Panc1 (cell line): Measurements from ENCODE around the gene BCL11B. TPM values are rescaled to one million over a fixed set of nuclear protein-coding genes. Genes with fewer than 3 reads are reported as not detected.
"Not testable (repeated sequence)": the region's sequence is repeated elsewhere in the genome, so short reads cannot be mapped to it uniquely, and the experiment has no call there.

Source experiments
- ATAC-seq: fragments of 200-7000 bp; cut with Tn5 transposase; 2 replicates; pipeline ENCODE4 v1.9.1; 2020; ENCODE audit warnings: mild to moderate bottlenecking, moderate library complexity
- BruUV-seq: library from RNA; stranded (reverse); fragments of 400-500 nt; replicated peaks from 2 replicates; lab custom pipeline; 2021; lab: Mats Ljungman, UMichigan
- CTCF ChIA-PET: fragments of 300-600 bp; sonication (Branson Sonifier 250); formaldehyde crosslinking; loops from one replicate; lab custom pipeline; 2022; ENCODE audit warnings: antibody characterized with exemption; lab: Charles Lee
- POLR2A ChIA-PET: fragments of 300-600 bp; sonication (Branson Sonifier 250); formaldehyde crosslinking; loops from one replicate; lab custom pipeline; 2022; ENCODE audit warnings: antibody characterized with exemption; lab: Charles Lee
- DNase-seq: peaks from one replicate; pipeline ENCODE4 v3.0.0-alpha.2; 2010; ENCODE audit warnings: low read depth, low spot score
- H3K27ac ChIP-seq: 2 replicates; pipeline ENCODE4 v1.5.1; 2011; ENCODE audit warnings: mild to moderate bottlenecking, low read length, inconsistent platforms
- H3K27me3 ChIP-seq: fragments of 200-500 bp; sonication (Bioruptor generic); 2 replicates; pipeline ENCODE4 v1.6.0; 2014; ENCODE audit warnings: low read length, inconsistent platforms; ENCODE audit not compliant: control insufficient read depth, insufficient read depth
- H3K36me3 ChIP-seq: fragments of 200-500 bp; sonication (Bioruptor generic); 2 replicates; pipeline ENCODE4 v1.5.1; 2014; ENCODE audit warnings: inconsistent platforms, mild to moderate bottlenecking, low read length, moderate library complexity; ENCODE audit not compliant: control insufficient read depth, insufficient read depth
- H3K4me1 ChIP-seq: 2 replicates; pipeline ENCODE4 v1.5.1; 2011; ENCODE audit warnings: inconsistent platforms, mild to moderate bottlenecking, low read length, moderate library complexity; ENCODE audit not compliant: control insufficient read depth, insufficient read depth
- H3K4me3 ChIP-seq, 2 experiments: 2 replicates each; pipeline ENCODE4 v1.5.1; 2011 to 2012; ENCODE audit warnings: low read depth in 2 of 2, low read length in 2 of 2, mild to moderate bottlenecking in 2 of 2, inconsistent platforms in 1 of 2, moderate library complexity in 1 of 2
- H3K9me3 ChIP-seq: fragments of 200-500 bp; sonication (Bioruptor generic); 2 replicates; pipeline ENCODE4 v1.5.1; 2014; ENCODE audit warnings: low read depth, mild to moderate bottlenecking, inconsistent platforms, low read length, moderate library complexity; ENCODE audit not compliant: control insufficient read depth, insufficient read depth
- POLR2AphosphoS5 ChIP-seq: IDR thresholded peaks from 2 replicates; pipeline ENCODE4 v1.6.1; 2012; ENCODE audit warnings: mild to moderate bottlenecking, low read depth, low read length, moderate library complexity
- SIN3A ChIP-seq: IDR thresholded peaks from 2 replicates; pipeline ENCODE4 v1.6.1; 2012; ENCODE audit warnings: low read depth, mild to moderate bottlenecking, low read length, moderate library complexity, borderline replicate concordance; ENCODE audit not compliant: insufficient read depth
- TCF7L2 ChIP-seq: IDR thresholded peaks from 2 replicates; pipeline ENCODE4 v1.6.1; 2011; ENCODE audit warnings: mild to moderate bottlenecking, low read depth, low read length, inconsistent platforms
- in situ Hi-C: cut with HindIII; loops from 2 replicates; pipeline ENCODE4 v1.10.0; 2016; ENCODE audit warnings: low sequenced_read_pairs, low pct_unique_long_range_greater_than_20kb
- intact Hi-C: fragments of 100-400 bp; cut with micrococcal nuclease; formaldehyde crosslinking; loops from one replicate; pipeline ENCODE4 v1.10.0; 2022; ENCODE audit not compliant: unreplicated experiment
- total RNA-seq: library from RNA; stranded (reverse); gene quantifications from one replicate; pipeline ENCODE4 v1.2.1, GENCODE V29; 2021; ENCODE audit not compliant: unreplicated experiment
- TF ChIP-seq, protein P1 (sequence below), 2 experiments: IDR thresholded peaks; 2 replicates each; pipeline ENCODE4 v1.6.1; 2011 to 2012; ENCODE audit warnings: low read depth in 2 of 2, control low read depth in 1 of 2, low read length in 1 of 2, mild to moderate bottlenecking in 1 of 2, moderate library complexity in 1 of 2; ENCODE audit not compliant: insufficient read depth in 1 of 2
- TF ChIP-seq, protein P2 (sequence below): fragments of 450-650 bp; IDR thresholded peaks from 2 replicates; pipeline ENCODE4 v1.5.1; 2017; ENCODE audit warnings: mild to moderate bottlenecking

BCL11B gene
- total RNA-seq, 1 experiment from 2014 or later: 0.23 TPM

- no peaks in the 10 kb centered on the region for H3K36me3 ChIP-seq
- H3K9me3 ChIP-seq: no peaks in the 10 kb centered on the region
- no peak overlapping the region for H3K4me3 ChIP-seq
- POLR2A ChIA-PET: no interaction called here
- no peak overlapping the region for H3K27ac ChIP-seq
- in situ Hi-C loops (no loop called here), intact Hi-C loops (no loop called here)
- ATAC-seq (no peak; the same call in 1 of the 2 replicates), DNase-seq (no peak)
- CTCF ChIA-PET: no interaction called here
- H3K27me3 ChIP-seq: no peaks in the 10 kb centered on the region
- TF ChIP-seq, protein P1, sequence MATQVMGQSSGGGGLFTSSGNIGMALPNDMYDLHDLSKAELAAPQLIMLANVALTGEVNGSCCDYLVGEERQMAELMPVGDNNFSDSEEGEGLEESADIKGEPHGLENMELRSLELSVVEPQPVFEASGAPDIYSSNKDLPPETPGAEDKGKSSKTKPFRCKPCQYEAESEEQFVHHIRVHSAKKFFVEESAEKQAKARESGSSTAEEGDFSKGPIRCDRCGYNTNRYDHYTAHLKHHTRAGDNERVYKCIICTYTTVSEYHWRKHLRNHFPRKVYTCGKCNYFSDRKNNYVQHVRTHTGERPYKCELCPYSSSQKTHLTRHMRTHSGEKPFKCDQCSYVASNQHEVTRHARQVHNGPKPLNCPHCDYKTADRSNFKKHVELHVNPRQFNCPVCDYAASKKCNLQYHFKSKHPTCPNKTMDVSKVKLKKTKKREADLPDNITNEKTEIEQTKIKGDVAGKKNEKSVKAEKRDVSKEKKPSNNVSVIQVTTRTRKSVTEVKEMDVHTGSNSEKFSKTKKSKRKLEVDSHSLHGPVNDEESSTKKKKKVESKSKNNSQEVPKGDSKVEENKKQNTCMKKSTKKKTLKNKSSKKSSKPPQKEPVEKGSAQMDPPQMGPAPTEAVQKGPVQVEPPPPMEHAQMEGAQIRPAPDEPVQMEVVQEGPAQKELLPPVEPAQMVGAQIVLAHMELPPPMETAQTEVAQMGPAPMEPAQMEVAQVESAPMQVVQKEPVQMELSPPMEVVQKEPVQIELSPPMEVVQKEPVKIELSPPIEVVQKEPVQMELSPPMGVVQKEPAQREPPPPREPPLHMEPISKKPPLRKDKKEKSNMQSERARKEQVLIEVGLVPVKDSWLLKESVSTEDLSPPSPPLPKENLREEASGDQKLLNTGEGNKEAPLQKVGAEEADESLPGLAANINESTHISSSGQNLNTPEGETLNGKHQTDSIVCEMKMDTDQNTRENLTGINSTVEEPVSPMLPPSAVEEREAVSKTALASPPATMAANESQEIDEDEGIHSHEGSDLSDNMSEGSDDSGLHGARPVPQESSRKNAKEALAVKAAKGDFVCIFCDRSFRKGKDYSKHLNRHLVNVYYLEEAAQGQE (IDR thresholded peaks at IDR 0.05; ENCODE audit: insufficient read depth in 1 of 2, low read depth in 2 of 2, low read length in 1 of 2): no peak
- TF ChIP-seq SIN3A (no peak), POLR2AphosphoS5 (no peak), TCF7L2 (no peak)
- TF ChIP-seq, protein P2, sequence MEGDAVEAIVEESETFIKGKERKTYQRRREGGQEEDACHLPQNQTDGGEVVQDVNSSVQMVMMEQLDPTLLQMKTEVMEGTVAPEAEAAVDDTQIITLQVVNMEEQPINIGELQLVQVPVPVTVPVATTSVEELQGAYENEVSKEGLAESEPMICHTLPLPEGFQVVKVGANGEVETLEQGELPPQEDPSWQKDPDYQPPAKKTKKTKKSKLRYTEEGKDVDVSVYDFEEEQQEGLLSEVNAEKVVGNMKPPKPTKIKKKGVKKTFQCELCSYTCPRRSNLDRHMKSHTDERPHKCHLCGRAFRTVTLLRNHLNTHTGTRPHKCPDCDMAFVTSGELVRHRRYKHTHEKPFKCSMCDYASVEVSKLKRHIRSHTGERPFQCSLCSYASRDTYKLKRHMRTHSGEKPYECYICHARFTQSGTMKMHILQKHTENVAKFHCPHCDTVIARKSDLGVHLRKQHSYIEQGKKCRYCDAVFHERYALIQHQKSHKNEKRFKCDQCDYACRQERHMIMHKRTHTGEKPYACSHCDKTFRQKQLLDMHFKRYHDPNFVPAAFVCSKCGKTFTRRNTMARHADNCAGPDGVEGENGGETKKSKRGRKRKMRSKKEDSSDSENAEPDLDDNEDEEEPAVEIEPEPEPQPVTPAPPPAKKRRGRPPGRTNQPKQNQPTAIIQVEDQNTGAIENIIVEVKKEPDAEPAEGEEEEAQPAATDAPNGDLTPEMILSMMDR: no peak
- H3K4me1 ChIP-seq: no peaks in the 10 kb centered on the region
- BruUV-seq: no TSS peak
Observed at GRCh38 chr14:99229654-99230207, 42.3 kb downstream of the BCL11B start.

DNA sequence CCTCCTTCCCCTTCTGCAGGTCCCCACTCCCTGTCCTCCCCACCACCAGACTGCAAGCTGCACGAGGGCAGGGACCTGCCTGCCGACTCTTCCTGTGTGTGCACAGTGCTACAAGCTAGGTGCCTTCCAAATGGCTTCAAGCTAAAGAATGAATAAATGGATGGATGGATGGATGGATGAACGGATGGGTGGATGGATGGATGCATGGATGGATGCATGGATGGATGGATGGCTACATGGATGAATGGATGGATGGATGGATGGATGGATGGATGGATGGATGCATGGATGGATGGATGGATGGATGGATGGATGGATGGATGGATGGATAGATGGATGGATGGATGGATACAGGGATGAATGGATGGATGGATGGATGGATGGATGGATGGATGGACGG lies 43.2 kb downstream of the BCL11B start:
- POLR2A ChIA-PET, intact Hi-C loops, H3K27me3 ChIP-seq, DNase-seq, in situ Hi-C loops, H3K4me3 ChIP-seq, CTCF ChIA-PET, BruUV-seq, H3K36me3 ChIP-seq, ATAC-seq, H3K4me1 ChIP-seq, H3K27ac ChIP-seq, H3K9me3 ChIP-seq: not testable (repeated sequence)

- in situ Hi-C loops (no loop called here), intact Hi-C loops (no loop called here)
- H3K4me3 ChIP-seq: no peak overlapping the region
- TF ChIP-seq SIN3A (no peak), TCF7L2 (no peak), POLR2AphosphoS5 (no peak)
- TF ChIP-seq, protein P1 (IDR thresholded peaks at IDR 0.05; ENCODE audit: insufficient read depth in 1 of 2, low read depth in 2 of 2, low read length in 1 of 2): no peak
- TF ChIP-seq, protein P2: no peak
- no peaks in the 10 kb centered on the region for H3K27me3 ChIP-seq
- H3K4me1 ChIP-seq: no peaks in the 10 kb centered on the region
- no peak overlapping the region for H3K27ac ChIP-seq
- POLR2A ChIA-PET: no interaction called here
- H3K9me3 ChIP-seq: no peaks in the 10 kb centered on the region
- ATAC-seq: no peak
- no peak for DNase-seq
- CTCF ChIA-PET: no interaction called here
- H3K36me3 ChIP-seq: no peaks in the 10 kb centered on the region
- no TSS peak for BruUV-seq
Observed at GRCh38 chr14:99226687-99227086, 45.3 kb downstream of the BCL11B start.
